ENCODE measurements around the gene RET.

- TF ChIP-seq ZNF318 (CRISPR knock-in tag; IDR thresholded peaks at IDR 0.05) (no peak), EP300 (IDR thresholded peaks at IDR 0.05; ENCODE audit: low read depth in 2 of 2, low read length in 2 of 2) (no peak), EP300 (CRISPR knock-in tag; IDR thresholded peaks at IDR 0.05; ENCODE audit: borderline replicate concordance) (no peak), PATZ1 (CRISPR knock-in tag; IDR thresholded peaks at IDR 0.05) (no peak), ZNF207 (IDR thresholded peaks at IDR 0.05; ENCODE audit: borderline replicate concordance) (no peak), IRF1 (CRISPR knock-in tag; IDR thresholded peaks at IDR 0.05; ENCODE audit: low read depth) (no peak), ZNF891 (CRISPR knock-in tag; IDR thresholded peaks at IDR 0.05) (no peak), ZNF724P (CRISPR knock-in tag; IDR thresholded peaks at IDR 0.05; ENCODE audit: borderline replicate concordance) (no peak), ZEB1 (IDR thresholded peaks at IDR 0.05; ENCODE audit: insufficient replicate concordance, low read depth) (no peak), KDM3A (CRISPR knock-in tag; IDR thresholded peaks at IDR 0.05; ENCODE audit: low read depth) (no peak), ZNF740 (CRISPR knock-in tag; IDR thresholded peaks at IDR 0.05) (no peak), NFE2L2 (IDR thresholded peaks at IDR 0.05; ENCODE audit: low read length) (no peak)
Observed at GRCh38 chr10:43046288-43046991, 30.4 kb upstream of the RET start.

All from HepG2 (cell line).